Breast epithelium (tissue), 3 donors: ENCODE results near the gene PASK.

Source experiments
- CTCF ChIP-seq, 3 donors: fragments of 450-650 bp; IDR thresholded peaks; one replicate each; pipeline ENCODE4 v1.5.1; 2016 to 2017; ENCODE audit warnings: antibody characterized with exemption in 3 of 3, mild to moderate bottlenecking in 3 of 3, moderate library complexity in 3 of 3
- POLR2A ChIP-seq: fragments of 450-650 bp; IDR thresholded peaks from one replicate; pipeline ENCODE4 v1.6.1; 2016; ENCODE audit warnings: antibody characterized with exemption, mild to moderate bottlenecking, moderate library complexity
- POLR2AphosphoS5 ChIP-seq, 3 donors: sonication (generic); formaldehyde crosslinking; IDR thresholded peaks; one replicate each; pipeline ENCODE4 v1.6.1; 2017; ENCODE audit warnings: antibody characterized with exemption in 3 of 3

- no peak for TF ChIP-seq POLR2A
- TF ChIP-seq CTCF (IDR thresholded peaks at IDR 0.05), result no peak
- TF ChIP-seq POLR2AphosphoS5 (IDR thresholded peaks at IDR 0.05), result no peak
These were observed 35.6 kb upstream of the PASK start for GRCh38 chr2:241184901-241185300.
